Tibial nerve (tissue), 4 donors: ENCODE measurements around the gene HTR1D. TPM values are rescaled to one million over a fixed set of nuclear protein-coding genes. Genes with fewer than 3 reads are reported as not detected.

ENCODE experiments used
- DNase-seq, 2 donors: peaks; one replicate each; pipeline ENCODE4 v3.0.0-alpha.2; 2019; ENCODE audit warnings: low spot score in 2 of 2
- H3K27ac ChIP-seq, 4 donors: fragments of 200-600 bp; sonication (generic) in 3 of 4; one replicate each; pipeline ENCODE4 v1.5.1; 2017 to 2019; ENCODE audit warnings: mild to moderate bottlenecking in 1 of 4
- H3K27me3 ChIP-seq, 2 donors: fragments of 200-600 bp; sonication (generic) in 1 of 2; one replicate each; pipeline versions ENCODE4 v1.5.1 to v1.6.0; 2017 to 2019
- H3K36me3 ChIP-seq, 3 donors: fragments of 200-600 bp; sonication (generic); one replicate each; pipeline ENCODE4 v1.5.1; 2018 to 2019
- H3K4me1 ChIP-seq, 4 donors: fragments of 200-600 bp; sonication (generic) in 3 of 4; one replicate each; pipeline ENCODE4 v1.5.1; 2017 to 2019
- H3K4me3 ChIP-seq, 4 donors: fragments of 200-600 bp; sonication (generic) in 3 of 4; one replicate each; pipeline ENCODE4 v1.5.1; 2017 to 2019; ENCODE audit warnings: mild to moderate bottlenecking in 1 of 4, moderate library complexity in 1 of 4
- H3K9me3 ChIP-seq, 4 donors: fragments of 200-600 bp; sonication (generic) in 3 of 4; one replicate each; pipeline ENCODE4 v1.5.1; 2017 to 2019
- CTCF ChIP-seq, 5 experiments: fragments of 200-600 bp in 3 of 5; fragments of 450-650 bp in 2 of 5; sonication (generic) in 3 of 5; IDR thresholded peaks; one replicate each; pipeline ENCODE4 v1.5.1; 2016 to 2019; ENCODE audit warnings: antibody characterized with exemption in 5 of 5, mild to moderate bottlenecking in 3 of 5, moderate library complexity in 2 of 5
- EP300 ChIP-seq, 2 donors: sonication (generic); formaldehyde crosslinking; IDR thresholded peaks; one replicate each; pipeline ENCODE4 v1.6.1; 2017; ENCODE audit warnings: antibody characterized with exemption in 2 of 2, mild to moderate bottlenecking in 1 of 2
- POLR2A ChIP-seq, 2 donors: fragments of 450-650 bp; IDR thresholded peaks; one replicate each; pipeline ENCODE4 v1.6.1; 2017; ENCODE audit warnings: antibody characterized with exemption in 2 of 2, mild to moderate bottlenecking in 2 of 2, moderate library complexity in 2 of 2
- WGBS, 2 donors: methylation state at CpG; one replicate each; pipeline ENCODE4 v1.1.5; 2018; 5-methylcytosine and 5-hydroxymethylcytosine counted together
- total RNA-seq, 4 donors: library from RNA; depleted of rRNA; stranded (reverse); fragments of >200 nt; gene quantifications; one replicate each; pipeline ENCODE4 v1.1.0, GENCODE V29; 2016

Gene HTR1D
- total RNA-seq, 4 donors from 2014 or later = 0.30 to 2.4 (median 0.63) TPM; not detected in 1

- no peaks in the 10 kb centered on the region for H3K36me3 ChIP-seq
- H3K9me3 ChIP-seq = no peaks in the 10 kb centered on the region
- WGBS, 2 donors = 69% methylated on average over 6 of the region's 6 CpGs
- H3K4me3 ChIP-seq = no peak overlapping the region
- DNase-seq = no peak
- H3K4me1 ChIP-seq = peaks cover 0 to 5% (median 2%) of the 10 kb centered on the region in 4 donors
- no peak for TF ChIP-seq CTCF (IDR thresholded peaks at IDR 0.05)
- no peak for TF ChIP-seq EP300 (IDR thresholded peaks at IDR 0.05)
- TF ChIP-seq POLR2A (IDR thresholded peaks at IDR 0.05) = no peak
- no peaks in the 10 kb centered on the region for H3K27me3 ChIP-seq
- no peak overlapping the region for H3K27ac ChIP-seq
Measured at GRCh38 chr1:23188434-23188884, 28.8 kb downstream of the HTR1D start.

- Histone ChIP-seq H3K27me3 (no peaks in the 10 kb centered on the region), H3K4me1 (peaks cover 0 to 5% (median 2%) of the 10 kb centered on the region in 4 donors), H3K9me3 (no peaks in the 10 kb centered on the region), H3K36me3 (no peaks in the 10 kb centered on the region), H3K27ac (no peak overlapping the region), H3K4me3 (no peak overlapping the region)
- TF ChIP-seq EP300 (IDR thresholded peaks at IDR 0.05) (no peak), POLR2A (IDR thresholded peaks at IDR 0.05) (no peak), CTCF (IDR thresholded peaks at IDR 0.05) (no peak)
- no peak for DNase-seq
- 72 to 74% methylated on average over 5 of the region's 5 CpGs for WGBS, 2 donors
Measured at GRCh38 chr1:23187637-23188036, 29.7 kb downstream of the HTR1D start.

- Histone ChIP-seq H3K4me1 (peaks cover 0 to 5% (median 2%) of the 10 kb centered on the region in 4 donors), H3K4me3 (no peak overlapping the region), H3K27me3 (no peaks in the 10 kb centered on the region), H3K36me3 (no peaks in the 10 kb centered on the region), H3K27ac (no peak overlapping the region), H3K9me3 (no peaks in the 10 kb centered on the region)
- TF ChIP-seq POLR2A (IDR thresholded peaks at IDR 0.05) (no peak), CTCF (IDR thresholded peaks at IDR 0.05) (no peak), EP300 (IDR thresholded peaks at IDR 0.05) (no peak)
- no peak for DNase-seq
- WGBS, 2 donors = 66 to 74% methylated on average over 4 of the region's 4 CpGs
Measured at GRCh38 chr1:23185381-23185780, 31.9 kb downstream of the HTR1D start.

- Histone ChIP-seq H3K27me3 (no peaks in the 10 kb centered on the region), H3K4me1 (peaks cover 0 to 5% (median 2%) of the 10 kb centered on the region in 4 donors), H3K36me3 (no peaks in the 10 kb centered on the region), H3K27ac (no peak overlapping the region), H3K9me3 (no peaks in the 10 kb centered on the region), H3K4me3 (peak overlapping the region in 2 of 4 donors; percentile 28 to 34)
- WGBS, 2 donors = 12 to 14% methylated on average over 10 of the region's 10 CpGs
- DNase-seq = peak in 1 of 2 donors; percentile 45
- no peak for TF ChIP-seq POLR2A (IDR thresholded peaks at IDR 0.05)
- TF ChIP-seq CTCF (IDR thresholded peaks at IDR 0.05) = peak; percentile 46 to 96 (median 83)
- TF ChIP-seq EP300 (IDR thresholded peaks at IDR 0.05) = no peak
Measured at GRCh38 chr1:23184212-23184934, 32.9 kb downstream of the HTR1D start.

- peaks cover 0 to 25% (median 9%) of the 10 kb centered on the region in 4 donors for H3K4me1 ChIP-seq
- no peaks in the 10 kb centered on the region for H3K36me3 ChIP-seq
- H3K27ac ChIP-seq = no peak overlapping the region
- H3K4me3 ChIP-seq = no peak overlapping the region
- no peak for DNase-seq
- TF ChIP-seq CTCF (IDR thresholded peaks at IDR 0.05) (no peak), EP300 (IDR thresholded peaks at IDR 0.05) (no peak), POLR2A (IDR thresholded peaks at IDR 0.05) (no peak)
- 84 to 94% methylated on average over 2 of the region's 2 CpGs for WGBS, 2 donors
- H3K9me3 ChIP-seq = no peaks in the 10 kb centered on the region
- H3K27me3 ChIP-seq = no peaks in the 10 kb centered on the region
Measured at GRCh38 chr1:23179862-23180261, 37.4 kb downstream of the HTR1D start.
